H9 (cell line): ENCODE measurements around the gene KDM5B. TPM values are rescaled to one million over a fixed set of nuclear protein-coding genes. Genes with fewer than 3 reads are reported as not detected.

Experiments used
- DNase-seq: peaks from one replicate; pipeline ENCODE4 v3.0.0-alpha.2; 2017
- H2AFZ ChIP-seq: one replicate; pipeline ENCODE4 v1.6.1; 2013; ENCODE audit warnings: mild to moderate bottlenecking, low read length, control low read depth, moderate library complexity
- H2AK5ac ChIP-seq: 2 replicates; pipeline ENCODE4 v1.6.1; 2013; ENCODE audit warnings: low read length, control low read depth, mixed read lengths; ENCODE audit not compliant: insufficient read length
- H2BK120ac ChIP-seq: one replicate; pipeline ENCODE4 v1.6.1; 2013; ENCODE audit warnings: low read depth, mild to moderate bottlenecking, low read length, control low read depth, inconsistent platforms; ENCODE audit not compliant: poor library complexity, severe bottlenecking
- H2BK12ac ChIP-seq: 2 replicates; pipeline ENCODE4 v1.6.1; 2013; ENCODE audit warnings: low read length, control low read depth, mixed read lengths, low read depth; ENCODE audit not compliant: insufficient read length
- H2BK15ac ChIP-seq: 2 replicates; pipeline ENCODE4 v1.6.1; 2013; ENCODE audit warnings: low read depth, low read length, control low read depth
- H2BK20ac ChIP-seq: one replicate; pipeline ENCODE4 v1.6.1; 2013; ENCODE audit warnings: low read depth, mild to moderate bottlenecking, low read length, control low read depth, inconsistent platforms; ENCODE audit not compliant: poor library complexity, severe bottlenecking
- H2BK5ac ChIP-seq: 2 replicates; pipeline ENCODE4 v1.6.1; 2013; ENCODE audit warnings: low read length, control low read depth, mixed read lengths; ENCODE audit not compliant: insufficient read length
- H3K14ac ChIP-seq: 2 replicates; pipeline ENCODE4 v1.6.1; 2013; ENCODE audit warnings: low read length, control low read depth; ENCODE audit not compliant: insufficient read depth
- H3K18ac ChIP-seq: 2 replicates; pipeline ENCODE4 v1.6.1; 2013; ENCODE audit warnings: low read depth, mild to moderate bottlenecking, mixed read lengths, low read length, control low read depth; ENCODE audit not compliant: insufficient read length
- H3K23ac ChIP-seq: 2 replicates; pipeline ENCODE4 v1.6.1; 2013; ENCODE audit warnings: low read length, control low read depth, mixed read lengths, low read depth; ENCODE audit not compliant: insufficient read length
- H3K23me2 ChIP-seq: 2 replicates; pipeline ENCODE4 v1.6.1; 2013; ENCODE audit warnings: low read depth, mild to moderate bottlenecking, mixed read lengths, low read length, control low read depth; ENCODE audit not compliant: insufficient read length, poor library complexity, severe bottlenecking
- H3K27ac ChIP-seq: 2 replicates; pipeline ENCODE4 v1.5.1; 2013; ENCODE audit warnings: low read length, control low read depth, mixed read lengths, low read depth; ENCODE audit not compliant: insufficient read length
- H3K27me3 ChIP-seq: 2 replicates; pipeline ENCODE4 v1.6.1; 2013; ENCODE audit warnings: low read length, control low read depth, inconsistent platforms; ENCODE audit not compliant: insufficient read depth
- H3K4ac ChIP-seq: 2 replicates; pipeline ENCODE4 v1.6.1; 2013; ENCODE audit warnings: low read depth, mild to moderate bottlenecking, control low read depth, inconsistent platforms, low read length, moderate library complexity
- H3K4me1 ChIP-seq: 2 replicates; pipeline ENCODE4 v1.6.1; 2013; ENCODE audit warnings: low read length, control low read depth, inconsistent platforms; ENCODE audit not compliant: insufficient read depth
- H3K4me2 ChIP-seq: 2 replicates; pipeline ENCODE4 v1.6.1; 2013; ENCODE audit warnings: low read length, control low read depth, mixed read lengths; ENCODE audit not compliant: insufficient read length, insufficient read depth
- H3K56ac ChIP-seq: 2 replicates; pipeline ENCODE4 v1.6.1; 2013; ENCODE audit warnings: low read depth, mild to moderate bottlenecking, mixed read lengths, low read length, control low read depth; ENCODE audit not compliant: insufficient read length
- H3K79me1 ChIP-seq: 2 replicates; pipeline ENCODE4 v1.6.1; 2013; ENCODE audit warnings: low read depth, mild to moderate bottlenecking, moderate library complexity, low read length, control low read depth, inconsistent platforms; ENCODE audit not compliant: insufficient read depth, poor library complexity, severe bottlenecking
- H3K79me2 ChIP-seq: 2 replicates; pipeline ENCODE4 v1.6.1; 2013; ENCODE audit warnings: low read length, control low read depth, inconsistent platforms; ENCODE audit not compliant: insufficient read depth
- H3K9ac ChIP-seq: 2 replicates; pipeline ENCODE4 v1.6.1; 2013; ENCODE audit warnings: low read length, control low read depth, mixed read lengths; ENCODE audit not compliant: insufficient read length; ENCODE audit errors: extremely low read depth
- H3K9me3 ChIP-seq: one replicate; pipeline ENCODE4 v1.6.1; 2013; ENCODE audit warnings: low read depth, low read length, inconsistent platforms; ENCODE audit not compliant: control insufficient read depth
- H3T11ph ChIP-seq: one replicate; pipeline ENCODE4 v1.6.1; 2013; ENCODE audit warnings: mild to moderate bottlenecking, low read length, control low read depth, inconsistent platforms
- H4K20me1 ChIP-seq: one replicate; pipeline ENCODE4 v1.6.1; 2013; ENCODE audit not compliant: control insufficient read depth, insufficient read length, insufficient read depth
- H4K5ac ChIP-seq: 2 replicates; pipeline ENCODE4 v1.6.1; 2013; ENCODE audit warnings: low read depth, mild to moderate bottlenecking, mixed read lengths, low read length, control low read depth; ENCODE audit not compliant: insufficient read length
- H4K8ac ChIP-seq: replicated peaks from 2 replicates; pipeline ENCODE4 v1.6.1; 2013; ENCODE audit warnings: low read length, control low read depth, mixed read lengths, low read depth; ENCODE audit not compliant: insufficient read length
- H4K91ac ChIP-seq: 2 replicates; pipeline ENCODE4 v1.6.1; 2013; ENCODE audit warnings: low read depth, mild to moderate bottlenecking, moderate library complexity, mixed read lengths, low read length, control low read depth; ENCODE audit not compliant: insufficient read length
- H3K27ac Mint-ChIP-seq, 3 experiments: 2 replicates in 2 of 3; 3 replicates in 1 of 3; pipeline ENCODE4 v1.8.0; 2020 to 2021; ENCODE audit warnings: mixed read lengths in 3 of 3, mild to moderate bottlenecking in 1 of 3, moderate library complexity in 1 of 3
- H3K27me3 Mint-ChIP-seq: 2 replicates; pipeline ENCODE4 v1.8.0; 2021; ENCODE audit warnings: low read depth, mild to moderate bottlenecking, moderate library complexity, mixed read lengths
- H3K36me3 Mint-ChIP-seq, 3 experiments: 2 replicates in 2 of 3; 3 replicates in 1 of 3; pipeline ENCODE4 v1.8.0; 2020 to 2021; ENCODE audit warnings: low read depth in 3 of 3, mixed read lengths in 3 of 3; ENCODE audit not compliant: insufficient read depth in 1 of 3
- H3K4me1 Mint-ChIP-seq, 2 experiments: 2 replicates each; pipeline ENCODE4 v1.8.0; 2020; ENCODE audit warnings: mixed read lengths in 2 of 2
- H3K4me3 Mint-ChIP-seq, 2 experiments: 2 replicates in 1 of 2; 3 replicates in 1 of 2; pipeline ENCODE4 v1.8.0; 2020 to 2021; ENCODE audit warnings: mild to moderate bottlenecking in 2 of 2, mixed read lengths in 2 of 2, moderate library complexity in 1 of 2
- H3K9me3 Mint-ChIP-seq, 2 experiments: 2 replicates in 1 of 2; 3 replicates in 1 of 2; pipeline ENCODE4 v1.8.0; 2020; ENCODE audit warnings: mild to moderate bottlenecking in 2 of 2, mixed read lengths in 2 of 2, moderate library complexity in 1 of 2
- CTCF ChIP-seq: fragments of 200-600 bp; sonication (generic); conservative IDR thresholded peaks from 3 replicates; pipeline ENCODE4 v1.8.0; 2021; ENCODE audit warnings: antibody characterized with exemption, mild to moderate bottlenecking
- total RNA-seq: library from RNA; stranded (reverse); gene quantifications from 2 replicates; pipeline ENCODE4 v1.2.1, GENCODE V29; 2021

Gene KDM5B
- total RNA-seq, 1 experiment from 2014 or later, result 210 TPM

GRCh38 chr1:202794051-202794740, 14.0 kb downstream of the KDM5B start:
- no peak overlapping the region for H4K5ac ChIP-seq
- peaks cover 29 to 41% of the 10 kb centered on the region in 2 experiments for H3K4me1 Mint-ChIP-seq
- 0 out of 7 replicates have a peak overlapping the region, but pooled peaks of 1 of the 3 experiments have one; percentile 4 for H3K27ac Mint-ChIP-seq
- no peak overlapping the region for H2BK15ac ChIP-seq
- H2BK20ac ChIP-seq, result no peak overlapping the region
- H3K9me3 Mint-ChIP-seq, result no peaks in the 10 kb centered on the region
- H3K79me2 ChIP-seq, result peaks cover 63% of the 10 kb centered on the region; the same call in 1 of the 2 replicates
- no peak overlapping the region for H3K4me2 ChIP-seq
- H3K27me3 ChIP-seq, result no peaks in the 10 kb centered on the region
- no peaks in the 10 kb centered on the region for H3K27me3 Mint-ChIP-seq
- no peak overlapping the region for H3K23ac ChIP-seq
- no peaks in the 10 kb centered on the region; the same call in 1 of the 2 replicates for H3K4me1 ChIP-seq
- no peak overlapping the region for H3K27ac ChIP-seq
- H3T11ph ChIP-seq, result no peak overlapping the region
- no peak overlapping the region for H4K8ac ChIP-seq
- TF ChIP-seq CTCF, result no peak
- H3K4me3 Mint-ChIP-seq, result no peak overlapping the region
- H3K4ac ChIP-seq, result no peak overlapping the region
- H2BK12ac ChIP-seq, result no peak overlapping the region
- H3K9ac ChIP-seq, result no peak overlapping the region
- H3K14ac ChIP-seq, result no peak overlapping the region
- H3K36me3 Mint-ChIP-seq, result peaks cover 0 to 5% (median 5%) of the 10 kb centered on the region in 3 experiments; a peak in 6 of 7 replicates
- no peaks in the 10 kb centered on the region for H3K79me1 ChIP-seq
- H4K20me1 ChIP-seq, result no peaks in the 10 kb centered on the region
- H3K56ac ChIP-seq, result no peak overlapping the region
- H2AFZ ChIP-seq, result no peak overlapping the region
- H2BK120ac ChIP-seq, result no peak overlapping the region
- no peaks in the 10 kb centered on the region for H3K9me3 ChIP-seq
- no peak for DNase-seq
- H3K18ac ChIP-seq, result no peak overlapping the region
- no peak overlapping the region for H4K91ac ChIP-seq
- H2BK5ac ChIP-seq, result no peak overlapping the region
- H3K23me2 ChIP-seq, result no peaks in the 10 kb centered on the region
- H2AK5ac ChIP-seq, result no peak overlapping the region
